Measurements from ENCODE around the gene RDH16.

- TF ChIP-seq RARB (CRISPR knock-in tag; IDR thresholded peaks at IDR 0.05) (no peak), ZNF565 (CRISPR knock-in tag; conservative IDR thresholded peaks at IDR 0.05; ENCODE audit: low read depth) (no peak), ZNF70 (CRISPR knock-in tag; IDR thresholded peaks at IDR 0.05) (no peak), PATZ1 (CRISPR knock-in tag; IDR thresholded peaks at IDR 0.05; ENCODE audit: borderline replicate concordance) (no peak), CSDC2 (CRISPR knock-in tag; IDR thresholded peaks at IDR 0.05) (no peak)
These were observed 49.5 kb upstream of the RDH16 start for GRCh38 chr12:57006809-57007475.
